HG02970 (cell line): ENCODE measurements around the gene TAPT1.

Experiments
- ATAC-seq: cut with Tn5 transposase; IDR thresholded peaks from one replicate; pipeline ENCODE4 v1.9.1; 2021; ENCODE audit warnings: mild to moderate bottlenecking, moderate library complexity, moderate number of reproducible peaks; ENCODE audit not compliant: unreplicated experiment, low FRiP score

The TAPT1 gene

GRCh38 chr4:16140879-16141249, 85.4 kb downstream of the TAPT1 start:
- ATAC-seq, result no peak

- no peak for ATAC-seq
These were observed 85.9 kb downstream of the TAPT1 start for GRCh38 chr4:16140231-16140878.

- ATAC-seq, result no peak
These were observed 87.0 kb downstream of the TAPT1 start for GRCh38 chr4:16139066-16139945.

GRCh38 chr4:16136827-16137226, 89.4 kb downstream of the TAPT1 start:
- no peak for ATAC-seq

- no peak for ATAC-seq
These were observed 90.0 kb downstream of the TAPT1 start for GRCh38 chr4:16136311-16136710.

GRCh38 chr4:16133406-16133805, 92.9 kb downstream of the TAPT1 start:
- no peak for ATAC-seq

- ATAC-seq, result no peak
These were observed 95.0 kb downstream of the TAPT1 start for GRCh38 chr4:16131293-16131692.

GRCh38 chr4:16129336-16129735, 96.9 kb downstream of the TAPT1 start:
- no peak for ATAC-seq

GRCh38 chr4:16126714-16127113, 99.6 kb downstream of the TAPT1 start:
- no peak for ATAC-seq

- no peak for ATAC-seq
These were observed 100.5 kb downstream of the TAPT1 start for GRCh38 chr4:16125571-16126445.

GRCh38 chr4:16124232-16124631, 102.0 kb downstream of the TAPT1 start:
- no peak for ATAC-seq

GRCh38 chr4:16123356-16124084, 102.8 kb downstream of the TAPT1 start:
- ATAC-seq, result no peak

- ATAC-seq, result no peak
These were observed 103.5 kb downstream of the TAPT1 start for GRCh38 chr4:16122784-16123183.

GRCh38 chr4:16122308-16122711, 104.0 kb downstream of the TAPT1 start:
- no peak for ATAC-seq

- no peak for ATAC-seq
These were observed 105.6 kb downstream of the TAPT1 start for GRCh38 chr4:16120720-16121119.

- no peak for ATAC-seq
These were observed 106.3 kb downstream of the TAPT1 start for GRCh38 chr4:16119981-16120380.

GRCh38 chr4:16118090-16118489, 108.2 kb downstream of the TAPT1 start:
- no peak for ATAC-seq

GRCh38 chr4:16117164-16117563, 109.1 kb downstream of the TAPT1 start:
- ATAC-seq, result no peak

GRCh38 chr4:16116493-16116990, 109.7 kb downstream of the TAPT1 start:
- ATAC-seq, result no peak

GRCh38 chr4:16116019-16116418, 110.3 kb downstream of the TAPT1 start:
- no peak for ATAC-seq
